GM18507 (cell line): Measurements from ENCODE around the gene SHCBP1.
"Not testable (repeated sequence)": the region's sequence is repeated elsewhere in the genome, so short reads cannot be mapped to it uniquely, and the experiment has no call there.

ENCODE experiments used
- DNase-seq: peaks from one replicate; pipeline ENCODE4 v3.0.0; 2011; ENCODE audit warnings: low read depth; ENCODE audit not compliant: insufficient read length; ENCODE audit errors: extremely low spot score
- FAIRE-seq: peaks from 2 replicates; lab custom pipeline; 2011; peaks lifted over from hg19 to GRCh38; lab: Jason Lieb, UNC

Gene SHCBP1

GRCh38 chr16:46554435-46554834 lies 66.7 kb downstream of the SHCBP1 start:
- DNase-seq, result not testable (repeated sequence)
- peak; percentile 90 for FAIRE-seq

- no peak for FAIRE-seq
- DNase-seq, result no peak
Measured at GRCh38 chr16:46549477-46549876, 71.7 kb downstream of the SHCBP1 start.
